Lung (tissue), 12 donors: Measurements from ENCODE around the gene HIPK2. TPM values are rescaled to one million over a fixed set of nuclear protein-coding genes. Genes with fewer than 3 reads are reported as not detected.

Source experiments
- ATAC-seq: fragments of 200-7000 bp; cut with Tn5 transposase; one replicate; pipeline ENCODE4 v1.9.1; 2020; ENCODE audit warnings: moderate number of reproducible peaks; ENCODE audit not compliant: insufficient read depth, low FRiP score
- DNase-seq, 3 donors: peaks; one replicate each; pipeline ENCODE4 v3.0.0-alpha.2; 2013 to 2017
- H3K27ac ChIP-seq, 2 donors: one replicate each; pipeline ENCODE4 v1.5.1; 2013; ENCODE audit warnings: mild to moderate bottlenecking in 2 of 2, moderate library complexity in 2 of 2, control low read depth in 1 of 2, inconsistent platforms in 1 of 2, low read depth in 1 of 2, low read length in 1 of 2
- H3K27me3 ChIP-seq, 3 donors: one replicate each; pipeline ENCODE4 v1.5.1; 2013; ENCODE audit warnings: low read length in 2 of 3; ENCODE audit not compliant: control insufficient read depth in 3 of 3, insufficient read depth in 3 of 3
- H3K36me3 ChIP-seq, 4 donors: one replicate each; pipeline ENCODE4 v1.5.1; 2013; ENCODE audit warnings: low read length in 4 of 4, mild to moderate bottlenecking in 1 of 4, moderate library complexity in 1 of 4; ENCODE audit not compliant: control insufficient read depth in 4 of 4, insufficient read depth in 4 of 4
- H3K4me1 ChIP-seq, 5 donors: one replicate each; pipeline ENCODE4 v1.5.1; 2013; ENCODE audit warnings: low read length in 5 of 5, mild to moderate bottlenecking in 2 of 5, moderate library complexity in 1 of 5; ENCODE audit not compliant: control insufficient read depth in 5 of 5, insufficient read depth in 5 of 5
- H3K4me3 ChIP-seq: one replicate; pipeline ENCODE4 v1.5.1; 2013; ENCODE audit warnings: mild to moderate bottlenecking, control low read depth, moderate library complexity
- H3K9ac ChIP-seq, 2 donors: one replicate each; pipeline ENCODE4 v1.5.1; 2013; ENCODE audit warnings: low read length in 2 of 2, control low read depth in 1 of 2; ENCODE audit not compliant: insufficient read depth in 1 of 2
- H3K9me3 ChIP-seq, 4 donors: one replicate each; pipeline ENCODE4 v1.5.1; 2013; ENCODE audit warnings: low read length in 3 of 4, mild to moderate bottlenecking in 1 of 4, moderate library complexity in 1 of 4; ENCODE audit not compliant: control insufficient read depth in 4 of 4, insufficient read depth in 3 of 4
- WGBS, 2 donors: extraction: QIAGEN DNeasy Blood & Tissue Kit; methylation state at CpG; one replicate each; pipeline ENCODE4 v1.1.7; 2013; 5-methylcytosine and 5-hydroxymethylcytosine counted together
- polyA plus RNA-seq, 2 donors: library from polyadenylated mRNA; stranded (reverse); fragments of 200-250 nt; gene quantifications; one replicate each; pipeline ENCODE4 v1.2.1, GENCODE V29; 2013
- total RNA-seq, 2 donors: library from RNA; depleted of rRNA in 1 of 2; stranded (reverse); fragments of >200 nt in 1 of 2; gene quantifications; one replicate each; pipeline ENCODE4 v1.2.1, GENCODE V29; 2014 to 2021
- TF ChIP-seq, protein P1 (sequence below): IDR thresholded peaks from 2 replicates; pipeline ENCODE4 v1.5.1; 2012; ENCODE audit warnings: mild to moderate bottlenecking; ENCODE audit errors: control extremely low read depth, extremely low read depth
- donor health status: control.
- donor health status: control.
- donor health status: Bipolar disorder and iron deficiency.
- donor health status: healthy.
- donor health status: DM: yes; HTN: yes; CAD: no.

HIPK2 gene
- total and polyA plus RNA-seq, 4 donors: 8.7 to 65.1 (median 18.3) TPM

DNA sequence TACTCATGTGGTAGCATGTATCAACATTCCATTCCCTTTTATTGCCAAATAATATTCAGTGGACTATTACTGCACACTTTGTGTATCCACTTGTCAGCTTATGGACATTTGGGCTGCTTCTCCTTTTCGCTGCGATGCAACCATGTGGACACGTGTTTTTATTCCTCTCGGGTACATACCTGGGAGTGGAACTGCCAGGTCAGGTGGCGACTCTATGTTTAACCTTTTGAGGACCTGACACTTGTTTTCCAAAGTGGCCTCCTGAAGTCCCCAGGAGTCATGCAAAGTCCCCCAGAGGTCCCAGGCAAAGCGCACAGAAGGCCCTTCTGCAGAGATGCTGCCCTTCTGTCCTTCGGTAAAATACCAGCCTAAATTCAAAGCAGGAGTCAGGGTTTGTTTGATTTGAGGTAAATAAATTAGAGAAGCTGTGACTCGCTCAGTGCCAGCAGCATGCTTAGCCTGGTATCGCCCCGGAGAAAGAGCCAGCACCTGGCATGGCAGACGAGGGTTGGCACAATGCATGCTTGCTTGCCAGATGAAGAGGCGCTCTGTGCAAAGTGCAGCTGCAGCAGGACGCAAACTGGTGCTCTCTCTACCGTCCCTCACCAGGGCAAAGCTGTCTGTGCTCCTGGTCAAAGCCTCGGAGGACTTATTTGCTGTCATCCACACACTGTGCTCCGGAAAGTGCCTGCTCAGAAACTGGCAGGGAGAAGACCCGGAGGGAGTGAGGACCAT is 37.8 kb downstream of the HIPK2 start:
- no peak overlapping the region for H3K4me3 ChIP-seq
- 73 to 80% methylated on average over 17 of the region's 17 CpGs for WGBS, 2 donors
- H3K36me3 ChIP-seq: peaks cover 0 to 5% (median 0%) of the 10 kb centered on the region in 4 donors
- H3K4me1 ChIP-seq: peaks cover 3 to 65% (median 12%) of the 10 kb centered on the region in 5 donors
- no peak overlapping the region for H3K9ac ChIP-seq
- no peaks in the 10 kb centered on the region for H3K9me3 ChIP-seq
- DNase-seq (no peak), ATAC-seq (no peak)
- peak overlapping the region; percentile 40 to 69 for H3K27ac ChIP-seq
- no peaks in the 10 kb centered on the region for H3K27me3 ChIP-seq
- TF ChIP-seq, protein P1, sequence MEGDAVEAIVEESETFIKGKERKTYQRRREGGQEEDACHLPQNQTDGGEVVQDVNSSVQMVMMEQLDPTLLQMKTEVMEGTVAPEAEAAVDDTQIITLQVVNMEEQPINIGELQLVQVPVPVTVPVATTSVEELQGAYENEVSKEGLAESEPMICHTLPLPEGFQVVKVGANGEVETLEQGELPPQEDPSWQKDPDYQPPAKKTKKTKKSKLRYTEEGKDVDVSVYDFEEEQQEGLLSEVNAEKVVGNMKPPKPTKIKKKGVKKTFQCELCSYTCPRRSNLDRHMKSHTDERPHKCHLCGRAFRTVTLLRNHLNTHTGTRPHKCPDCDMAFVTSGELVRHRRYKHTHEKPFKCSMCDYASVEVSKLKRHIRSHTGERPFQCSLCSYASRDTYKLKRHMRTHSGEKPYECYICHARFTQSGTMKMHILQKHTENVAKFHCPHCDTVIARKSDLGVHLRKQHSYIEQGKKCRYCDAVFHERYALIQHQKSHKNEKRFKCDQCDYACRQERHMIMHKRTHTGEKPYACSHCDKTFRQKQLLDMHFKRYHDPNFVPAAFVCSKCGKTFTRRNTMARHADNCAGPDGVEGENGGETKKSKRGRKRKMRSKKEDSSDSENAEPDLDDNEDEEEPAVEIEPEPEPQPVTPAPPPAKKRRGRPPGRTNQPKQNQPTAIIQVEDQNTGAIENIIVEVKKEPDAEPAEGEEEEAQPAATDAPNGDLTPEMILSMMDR: no peak

DNA sequence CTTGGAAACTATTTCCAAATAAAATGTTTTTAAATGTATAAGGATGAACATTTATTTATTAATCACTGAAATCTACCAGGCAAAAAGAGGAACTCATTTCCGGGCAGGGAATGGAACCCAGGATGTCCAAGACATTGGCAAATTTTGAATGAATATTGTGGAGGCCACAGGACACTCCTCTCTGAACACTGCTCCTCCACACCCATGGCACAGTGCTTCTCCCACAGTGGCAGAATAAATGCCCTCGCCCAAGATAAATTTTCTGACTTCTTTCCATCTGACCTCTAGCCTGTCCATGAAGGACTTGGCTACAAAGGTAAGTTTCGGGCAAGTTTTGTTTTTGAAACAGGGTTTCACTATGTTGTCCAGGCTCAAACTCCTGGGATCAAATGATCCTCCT is 39.0 kb downstream of the HIPK2 start:
- Histone ChIP-seq H3K4me1 (peaks cover 3 to 59% (median 12%) of the 10 kb centered on the region in 5 donors), H3K4me3 (no peak overlapping the region), H3K27me3 (no peaks in the 10 kb centered on the region), H3K9me3 (no peaks in the 10 kb centered on the region), H3K9ac (no peak overlapping the region), H3K36me3 (peaks cover 0 to 4% (median 0%) of the 10 kb centered on the region in 4 donors), H3K27ac (peak overlapping the region in 1 of 2 donors; percentile 69)
- TF ChIP-seq, protein P1: no peak
- DNase-seq: no peak
- WGBS, 2 donors: 86 to 89% methylated on average over 3 of the region's 3 CpGs
- no peak for ATAC-seq

DNA sequence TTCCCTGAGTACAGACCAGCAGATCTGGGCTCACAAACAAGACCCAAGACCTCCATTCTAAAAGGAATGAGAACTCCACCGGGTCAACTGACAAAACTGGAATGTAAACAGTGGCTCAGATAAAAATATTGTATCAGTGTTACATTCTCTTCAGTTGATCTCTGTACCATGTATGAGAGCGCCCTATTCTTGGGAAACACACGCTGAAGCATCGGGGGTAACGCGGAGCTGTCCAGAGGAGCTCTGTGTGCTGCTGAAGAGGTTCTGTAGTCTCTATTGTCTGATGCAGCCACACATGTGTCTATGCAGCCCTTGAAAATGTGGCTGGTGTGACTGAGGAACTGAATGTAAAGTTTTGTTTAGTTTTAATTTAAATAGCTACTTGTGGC is 39.7 kb downstream of the HIPK2 start:
- no peak for ATAC-seq
- peaks cover 0 to 57% (median 12%) of the 10 kb centered on the region in 5 donors for H3K4me1 ChIP-seq
- WGBS, 2 donors: 66 to 73% methylated on average over 6 of the region's 6 CpGs
- no peaks in the 10 kb centered on the region for H3K9me3 ChIP-seq
- H3K27ac ChIP-seq: peak overlapping the region in 1 of 2 donors; percentile 97
- peak; percentile 33 to 64 (median 52) for DNase-seq
- TF ChIP-seq, protein P1: no peak
- peaks cover 0 to 4% (median 0%) of the 10 kb centered on the region in 4 donors for H3K36me3 ChIP-seq
- H3K9ac ChIP-seq: no peak overlapping the region
- no peak overlapping the region for H3K4me3 ChIP-seq
- no peaks in the 10 kb centered on the region for H3K27me3 ChIP-seq
